K562 (cell line): ENCODE data around the gene GPX5. TPM values are rescaled to one million over a fixed set of nuclear protein-coding genes. Genes with fewer than 3 reads are reported as not detected.

Source experiments
- ATF7 ChIP-seq: fragments of 450-650 bp; IDR thresholded peaks from 2 replicates; pipeline ENCODE4 v1.7.1; 2014; ENCODE audit warnings: mild to moderate bottlenecking, moderate library complexity
- BRD9 ChIP-seq: fragments of 450-650 bp; IDR thresholded peaks from 2 replicates; pipeline ENCODE4 v1.6.1; 2018; ENCODE audit warnings: low read depth; ENCODE audit not compliant: partially characterized antibody
- CBX5 ChIP-seq: IDR thresholded peaks from 2 replicates; pipeline ENCODE4 v1.6.1; 2014; ENCODE audit warnings: low read depth, borderline replicate concordance
- CHD2 ChIP-seq: IDR thresholded peaks from 2 replicates; pipeline ENCODE4 v1.6.1; 2011; ENCODE audit warnings: low read depth, low read length
- FOXK2 ChIP-seq, 2 experiments: fragments of 450-650 bp; IDR thresholded peaks in 1 of 2; conservative IDR thresholded peaks in 1 of 2; 2 replicates each; pipeline ENCODE4 v1.6.1; 2016; ENCODE audit warnings: low read depth in 2 of 2, mild to moderate bottlenecking in 1 of 2
- HDAC8 ChIP-seq: fragments of 450-650 bp; IDR thresholded peaks from 2 replicates; pipeline ENCODE4 v1.6.1; 2016; ENCODE audit warnings: mild to moderate bottlenecking, missing genetic modification characterization, moderate library complexity, missing compliant biosample characterization
- HNRNPLL ChIP-seq: fragments of 200-400 bp; formaldehyde crosslinking; IDR thresholded peaks from 2 replicates; pipeline ENCODE4 v1.6.1; 2017; ENCODE audit warnings: low read length, low read depth, mild to moderate bottlenecking; ENCODE audit not compliant: poor library complexity, severe bottlenecking
- PCBP1 ChIP-seq: fragments of 200-400 bp; formaldehyde crosslinking; IDR thresholded peaks from 2 replicates; pipeline ENCODE4 v1.6.1; 2018; ENCODE audit warnings: mild to moderate bottlenecking, low read depth, low read length; ENCODE audit not compliant: poor library complexity, severe bottlenecking
- PHTF2 ChIP-seq: fragments of 250-450 bp; sonication (Bioruptor Pico); IDR thresholded peaks from 2 replicates; pipeline ENCODE4 v1.5.0; 2021; ENCODE audit warnings: mild to moderate bottlenecking
- POLR2H ChIP-seq: IDR thresholded peaks from 2 replicates; pipeline ENCODE4 v1.6.1; 2016; ENCODE audit warnings: missing genetic modification characterization, low read depth, mild to moderate bottlenecking, control low read depth, missing compliant biosample characterization, moderate library complexity
- PTRF ChIP-seq: fragments of 450-650 bp; IDR thresholded peaks from 2 replicates; pipeline ENCODE4 v1.6.1; 2016; ENCODE audit warnings: mild to moderate bottlenecking, missing genetic modification characterization, missing compliant biosample characterization
- SIX5 ChIP-seq, 2 experiments: IDR thresholded peaks; 2 replicates each; pipeline ENCODE4 v1.6.1; 2011; ENCODE audit warnings: low read length in 2 of 2, borderline replicate concordance in 1 of 2, low read depth in 1 of 2, mild to moderate bottlenecking in 1 of 2, moderate library complexity in 1 of 2; ENCODE audit not compliant: insufficient read depth in 1 of 2
- SP2 ChIP-seq: IDR thresholded peaks from 2 replicates; pipeline ENCODE4 v1.6.1; 2011; ENCODE audit warnings: mild to moderate bottlenecking, low read depth, low read length, moderate library complexity; ENCODE audit not compliant: poor library complexity, severe bottlenecking; ENCODE audit errors: extremely low read depth
- SPI1 ChIP-seq: IDR thresholded peaks from 2 replicates; pipeline ENCODE4 v1.6.1; 2011; ENCODE audit warnings: low read depth, low read length, control low read depth, borderline replicate concordance
- SRF ChIP-seq, 2 experiments: fragments of 250-450, 450-650 bp in 1 of 2; sonication (Bioruptor Pico) in 1 of 2; sonication (generic) in 1 of 2; formaldehyde crosslinking; IDR thresholded peaks; 2 replicates each; pipeline versions ENCODE4 v1.5.0 to v1.5.1; 2020 to 2022; ENCODE audit warnings: mild to moderate bottlenecking in 1 of 2, missing genetic modification reagents in 1 of 2
- TEAD2 ChIP-seq: fragments of 450-650 bp; IDR thresholded peaks from 2 replicates; pipeline ENCODE4 v1.6.1; 2016; ENCODE audit warnings: missing genetic modification characterization, control low read depth, missing compliant biosample characterization
- ZFP36 ChIP-seq: fragments of 150-350 bp; IDR thresholded peaks from 2 replicates; pipeline ENCODE4 v1.6.1; 2018; ENCODE audit warnings: low read length, low read depth; ENCODE audit not compliant: partially characterized antibody
- ZNF140 ChIP-seq: fragments of 250-450 bp; sonication (Bioruptor Pico); IDR thresholded peaks from 2 replicates; pipeline ENCODE4 v1.8.0; 2021; ENCODE audit warnings: moderate library complexity, mild to moderate bottlenecking, inconsistent platforms
- ZNF316 ChIP-seq: fragments of 450-650 bp; IDR thresholded peaks from 2 replicates; pipeline ENCODE4 v1.6.1; 2016
- ZNF41 ChIP-seq: fragments of 250-450 bp; sonication (Bioruptor Pico); conservative IDR thresholded peaks from 2 replicates; pipeline ENCODE4 v1.4.0; 2020; ENCODE audit warnings: mild to moderate bottlenecking
- ZNF512 ChIP-seq: IDR thresholded peaks from 2 replicates; pipeline ENCODE4 v1.6.1; 2016; ENCODE audit warnings: missing genetic modification characterization, missing compliant biosample characterization
- ZNF717 ChIP-seq: fragments of 250-450 bp; sonication (Bioruptor Pico); IDR thresholded peaks from 2 replicates; pipeline ENCODE4 v1.5.0; 2021
- ZNF77 ChIP-seq: fragments of 250-450 bp; sonication (Bioruptor Pico); IDR thresholded peaks from 2 replicates; pipeline ENCODE4 v1.5.0; 2020
- ZSCAN29 ChIP-seq: fragments of 450-650 bp; IDR thresholded peaks from 2 replicates; pipeline ENCODE4 v1.6.1; 2017
- polyA plus RNA-seq, 8 experiments: library from polyadenylated mRNA; depleted of rRNA in 4 of 8; stranded (reverse) in 5 of 8; unstranded in 3 of 8; fragments of >200 nt; fragmentation: Nextera tagmentation in 2 of 8; fragmentation: Illumina TruSeq in 1 of 8; extraction: Ambion mirVana in 2 of 8; extraction: Trizol in 1 of 8; gene quantifications; 2 replicates each; pipeline versions ENCODE4 v1.2.1 to v1.2.3, GENCODE V29; 2011 to 2014; ENCODE audit warnings: inconsistent platforms in 1 of 8, missing spikeins in 1 of 8
- total RNA-seq, 7 experiments: library from RNA; depleted of rRNA in 6 of 7; stranded (reverse); fragments of >200 nt in 6 of 7; fragmentation: Illumina TruSeq in 2 of 7; extraction: Trizol in 2 of 7; gene quantifications; 2 replicates each; pipeline versions ENCODE4 v1.2.1 to v1.2.3, GENCODE V29; 2011 to 2021; ENCODE audit warnings: low replicate concordance in 1 of 7
- TF ChIP-seq, protein P1 (sequence below): sonication (generic); formaldehyde crosslinking; IDR thresholded peaks from 2 replicates; pipeline ENCODE4 v1.4.0; 2020; ENCODE audit warnings: mild to moderate bottlenecking, missing genetic modification reagents

The GPX5 gene
- total and polyA plus RNA-seq, 9 of the 15 experiments (the other 6 are each of a cell fraction or from before 2014, with no cell fraction given), result 0.07 to 0.18 (median 0.15) TPM; not detected in 6

GRCh38 chr6:28551891-28552666, 26.4 kb downstream of the GPX5 start (continued):
- TF ChIP-seq FOXK2 (conservative IDR thresholded peaks at IDR 0.05 in 1 of 2, IDR thresholded peaks at IDR 0.05 in 1 of 2; ENCODE audit: low read depth in 2 of 2) (peak in 1 of 2 experiments; percentile 58; a peak in 1 of 4 replicates), ZNF512 (tag) (no peak), CBX5 (no peak), PCBP1 (no peak), POLR2H (tag) (no peak), ZNF41 (CRISPR knock-in tag) (no peak), SPI1 (peak; percentile 81; the same call in 1 of the 2 replicates), PHTF2 (CRISPR knock-in tag) (no peak), CHD2 (no peak), ZNF316 (no peak), ZNF77 (CRISPR knock-in tag) (no peak), SRF (CRISPR knock-in tag; IDR thresholded peaks at IDR 0.05) (no peak), ZFP36 (no peak), PTRF (tag) (no peak), BRD9 (no peak), SP2 (no peak), SIX5 (IDR thresholded peaks at IDR 0.05; ENCODE audit: borderline replicate concordance in 1 of 2, insufficient read depth in 1 of 2, low read depth in 1 of 2, low read length in 2 of 2) (no peak), ZNF717 (no peak), HDAC8 (tag) (no peak), HNRNPLL (no peak), ZNF140 (CRISPR knock-in tag) (no peak), ZSCAN29 (no peak), TEAD2 (no peak), ATF7 (0 out of 2 replicates have a peak, but pooled peaks have one; percentile 24)
- TF ChIP-seq, protein P1, sequence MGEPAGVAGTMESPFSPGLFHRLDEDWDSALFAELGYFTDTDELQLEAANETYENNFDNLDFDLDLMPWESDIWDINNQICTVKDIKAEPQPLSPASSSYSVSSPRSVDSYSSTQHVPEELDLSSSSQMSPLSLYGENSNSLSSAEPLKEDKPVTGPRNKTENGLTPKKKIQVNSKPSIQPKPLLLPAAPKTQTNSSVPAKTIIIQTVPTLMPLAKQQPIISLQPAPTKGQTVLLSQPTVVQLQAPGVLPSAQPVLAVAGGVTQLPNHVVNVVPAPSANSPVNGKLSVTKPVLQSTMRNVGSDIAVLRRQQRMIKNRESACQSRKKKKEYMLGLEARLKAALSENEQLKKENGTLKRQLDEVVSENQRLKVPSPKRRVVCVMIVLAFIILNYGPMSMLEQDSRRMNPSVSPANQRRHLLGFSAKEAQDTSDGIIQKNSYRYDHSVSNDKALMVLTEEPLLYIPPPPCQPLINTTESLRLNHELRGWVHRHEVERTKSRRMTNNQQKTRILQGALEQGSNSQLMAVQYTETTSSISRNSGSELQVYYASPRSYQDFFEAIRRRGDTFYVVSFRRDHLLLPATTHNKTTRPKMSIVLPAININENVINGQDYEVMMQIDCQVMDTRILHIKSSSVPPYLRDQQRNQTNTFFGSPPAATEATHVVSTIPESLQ, result no peak
